Stimulated activated naive B cell treated with anti-CD40 and anti-IgM and Interleukin-4, amounts not matched to agents 10 μg/mL and 1 μg/mL and 100 μg/mL, for 72 hours (primary cell): ENCODE measurements around the gene KRT17.
A peak's percentile ranks its signal among the peaks of the same experiment; 100 is the strongest.
"Not testable (repeated sequence)": the region's sequence is repeated elsewhere in the genome, so short reads cannot be mapped to it uniquely, and the experiment has no call there.

ENCODE experiments used
- ATAC-seq, 2 donors: fragments of 150-1000 bp; cut with Tn5 transposase; replicated peaks; 2 replicates each; pipeline ENCODE4 v1.10.0; 2021; ENCODE audit warnings: moderate library complexity in 1 of 2
- DNase-seq: peaks from one replicate; pipeline ENCODE4 v3.0.0; 2021
- H3K27ac Mint-ChIP-seq: one replicate; pipeline ENCODE4 v1.8.0; 2022; ENCODE audit warnings: mild to moderate bottlenecking, mixed read lengths
- H3K27me3 Mint-ChIP-seq, 2 donors: one replicate each; pipeline ENCODE4 v1.8.0; 2022; ENCODE audit warnings: mixed read lengths in 2 of 2
- H3K36me3 Mint-ChIP-seq, 2 donors: one replicate each; pipeline ENCODE4 v1.8.0; 2022; ENCODE audit warnings: mixed read lengths in 2 of 2, mild to moderate bottlenecking in 1 of 2
- H3K4me1 Mint-ChIP-seq, 2 donors: one replicate each; pipeline ENCODE4 v1.8.0; 2022; ENCODE audit warnings: mixed read lengths in 2 of 2, mild to moderate bottlenecking in 1 of 2
- H3K4me3 Mint-ChIP-seq, 2 donors: one replicate each; pipeline ENCODE4 v1.8.0; 2022; ENCODE audit warnings: mild to moderate bottlenecking in 2 of 2, mixed read lengths in 2 of 2, moderate library complexity in 1 of 2
- H3K9me3 Mint-ChIP-seq, 2 donors: one replicate each; pipeline ENCODE4 v1.8.0; 2022; ENCODE audit warnings: mixed read lengths in 2 of 2, mild to moderate bottlenecking in 1 of 2

The KRT17 gene

DNA sequence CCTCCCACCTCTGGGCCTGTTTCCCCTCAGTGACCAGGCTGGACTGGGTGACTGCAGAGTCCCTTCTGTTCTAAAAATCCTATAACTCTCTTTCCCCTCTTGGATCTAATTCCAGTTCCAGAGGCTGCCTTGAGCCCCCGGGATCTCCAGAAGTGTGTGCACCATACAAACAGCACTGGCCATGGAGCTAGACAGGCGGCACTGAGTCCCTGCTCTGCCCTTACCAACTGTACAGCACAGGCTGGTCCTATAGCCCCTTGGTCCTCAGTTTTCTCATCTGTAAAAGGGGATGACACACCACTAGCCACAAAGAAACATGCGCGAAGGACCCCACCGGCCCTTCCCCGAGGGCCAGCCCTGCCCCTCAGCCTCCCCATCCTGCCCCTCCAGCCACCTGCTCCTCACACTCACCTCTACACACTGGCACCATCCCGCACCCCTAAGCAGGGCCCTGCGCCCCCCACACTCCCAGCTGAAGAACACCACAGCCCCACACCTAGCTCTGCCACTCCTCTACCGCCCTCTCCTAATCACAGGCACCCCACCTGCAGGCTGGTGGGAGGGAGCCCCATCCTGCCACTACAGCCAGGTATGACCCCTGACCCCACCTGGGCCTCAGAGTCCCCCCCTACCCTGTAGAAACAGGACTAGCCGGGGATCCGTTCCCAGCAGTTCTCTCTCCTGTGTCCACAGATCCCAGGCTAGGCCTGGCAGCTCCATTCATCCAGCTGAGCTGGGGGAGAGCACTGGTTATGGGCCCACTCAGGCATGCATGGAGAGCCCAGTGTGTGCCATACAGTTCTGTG is 10.9 kb downstream of the KRT17 start:
- H3K4me1 Mint-ChIP-seq = no peaks in the 10 kb centered on the region
- H3K9me3 Mint-ChIP-seq = no peaks in the 10 kb centered on the region
- no peak overlapping the region for H3K4me3 Mint-ChIP-seq
- DNase-seq = no peak
- ATAC-seq = no peak
- H3K27ac Mint-ChIP-seq = no peak overlapping the region
- peaks cover 37 to 44% of the 10 kb centered on the region in 2 donors for H3K27me3 Mint-ChIP-seq
- H3K36me3 Mint-ChIP-seq = peaks cover 0 to 2% of the 10 kb centered on the region in 2 donors

DNA sequence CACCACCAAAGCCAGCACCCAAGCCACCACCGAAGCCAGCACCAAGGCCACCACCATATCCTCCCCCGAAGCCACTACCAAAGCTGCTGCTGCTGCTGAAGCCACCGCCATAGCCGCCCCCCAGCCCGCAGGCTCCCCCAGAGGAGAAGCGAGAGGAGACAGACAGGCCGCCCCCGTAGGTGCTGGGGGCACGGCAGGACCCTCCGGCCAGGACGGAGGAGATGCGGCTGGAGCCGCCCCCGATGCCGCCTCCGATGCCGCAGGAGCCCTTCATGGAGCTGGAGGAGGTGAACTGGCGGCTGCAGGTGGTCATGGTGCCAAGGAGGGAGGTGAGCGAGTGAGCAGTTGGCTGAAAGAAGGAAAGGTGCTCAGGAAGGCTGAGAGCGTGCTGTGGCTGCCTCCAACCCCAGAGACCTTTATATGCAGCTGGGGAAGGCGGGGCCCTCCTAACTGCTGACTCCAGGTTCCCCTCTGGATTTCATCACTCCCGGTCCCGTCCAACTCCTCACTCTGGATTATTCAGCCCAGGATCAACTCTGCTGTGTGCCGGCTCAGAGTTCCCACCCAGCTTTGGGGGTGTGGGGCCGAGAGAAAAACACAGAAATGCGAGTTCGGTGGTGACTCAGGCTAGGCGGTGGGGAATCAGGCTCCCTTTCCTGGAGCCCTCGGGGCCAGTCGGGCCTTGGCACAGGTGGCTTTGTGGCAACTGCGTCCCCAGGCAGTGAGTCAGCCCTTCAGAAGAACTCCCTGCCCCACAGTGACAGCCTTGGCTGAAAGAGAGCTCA is 11.8 kb downstream of the KRT17 start, which contains the start of gene KRT16:
KRT16 (minus strand) TSS at position 392 of the 785 bp plus-strand sequence; CDS start at position 313, 79 bp downstream.
- H3K27ac Mint-ChIP-seq, H3K36me3 Mint-ChIP-seq, H3K4me1 Mint-ChIP-seq, DNase-seq, ATAC-seq, H3K9me3 Mint-ChIP-seq, H3K4me3 Mint-ChIP-seq: not testable (repeated sequence)
- peaks cover 39 to 49% of the 10 kb centered on the region in 2 donors for H3K27me3 Mint-ChIP-seq

DNA sequence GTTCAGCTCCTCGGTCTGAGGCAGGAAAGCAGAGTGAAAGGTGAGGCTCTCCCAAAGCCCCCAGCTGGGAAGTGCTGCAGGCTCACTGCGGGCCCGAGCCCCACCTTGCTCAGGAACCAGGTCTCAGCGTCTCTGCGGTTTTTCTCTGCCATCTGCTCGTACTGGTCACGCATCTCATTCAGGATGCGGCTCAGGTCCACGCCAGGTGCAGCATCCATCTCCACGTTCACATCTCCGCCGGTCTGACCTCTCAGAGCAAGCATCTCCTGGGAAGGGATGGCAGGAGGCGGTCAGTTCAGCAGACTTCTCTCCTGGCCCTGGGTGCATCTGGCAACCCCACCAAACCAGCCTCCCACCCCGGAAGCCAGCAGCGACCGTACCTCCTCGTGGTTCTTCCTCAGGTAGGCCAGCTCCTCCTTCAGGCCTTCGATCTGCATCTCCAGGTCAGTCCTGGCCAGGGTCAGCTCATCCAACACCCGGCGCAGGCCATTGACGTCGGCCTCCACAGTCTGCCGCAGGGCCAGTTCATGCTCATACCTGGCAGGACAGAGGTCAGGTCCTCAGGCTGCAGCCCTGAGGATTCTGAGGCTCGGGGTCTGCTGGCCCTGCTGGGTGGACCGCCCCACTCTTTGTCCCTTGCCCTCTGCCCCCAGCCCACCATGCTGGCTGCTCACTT is 13.3 kb downstream of the KRT17 start:
- Mint-ChIP-seq H3K27ac (no peak overlapping the region), H3K9me3 (peaks cover 13 to 17% of the 10 kb centered on the region in 2 donors), H3K27me3 (peaks cover 52 to 56% of the 10 kb centered on the region in 2 donors), H3K4me3 (no peak overlapping the region), H3K4me1 (no peaks in the 10 kb centered on the region), H3K36me3 (peaks cover 10 to 11% of the 10 kb centered on the region in 2 donors)
- ATAC-seq = no peak
- DNase-seq = no peak

GRCh38 chr17:41610061-41610517 is 14.3 kb downstream of the KRT17 start:
- H3K4me3 Mint-ChIP-seq, DNase-seq, H3K27ac Mint-ChIP-seq, H3K4me1 Mint-ChIP-seq: not testable (repeated sequence)
- H3K36me3 Mint-ChIP-seq = peaks cover 10 to 13% of the 10 kb centered on the region in 2 donors
- ATAC-seq = peak in 1 of 2 donors; percentile 29
- peaks cover 49 to 53% of the 10 kb centered on the region in 2 donors for H3K27me3 Mint-ChIP-seq
- H3K9me3 Mint-ChIP-seq = peaks cover 17 to 21% of the 10 kb centered on the region in 2 donors

DNA sequence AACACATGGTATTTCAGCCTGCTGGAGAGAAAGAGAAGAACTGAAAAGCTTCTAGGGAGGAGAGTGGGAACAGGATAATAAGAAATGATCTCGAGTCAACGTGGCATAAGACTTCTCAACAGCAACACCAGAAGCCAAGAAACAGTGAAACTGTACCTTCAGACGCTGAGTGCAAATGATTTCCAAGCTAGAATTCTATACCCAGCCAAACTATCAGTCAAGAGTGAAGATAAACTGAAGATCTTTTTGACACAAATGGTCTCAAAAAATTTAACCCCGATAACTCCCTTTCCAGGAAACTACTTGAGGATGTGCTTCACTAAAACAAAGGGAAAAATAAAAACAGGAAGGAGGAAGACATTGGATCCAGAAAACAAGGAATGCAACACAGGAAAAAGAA is 17.4 kb downstream of the KRT17 start:
- H3K36me3 Mint-ChIP-seq = peaks cover 10 to 13% of the 10 kb centered on the region in 2 donors
- H3K4me3 Mint-ChIP-seq, H3K4me1 Mint-ChIP-seq, H3K27ac Mint-ChIP-seq, DNase-seq, ATAC-seq: not testable (repeated sequence)
- H3K27me3 Mint-ChIP-seq = peaks cover 48 to 61% of the 10 kb centered on the region in 2 donors
- peaks cover 17 to 21% of the 10 kb centered on the region in 2 donors for H3K9me3 Mint-ChIP-seq

GRCh38 chr17:41602524-41602923 is 21.9 kb downstream of the KRT17 start:
- Mint-ChIP-seq H3K4me3 (no peak overlapping the region), H3K27me3 (peaks cover 37 to 39% of the 10 kb centered on the region in 2 donors), H3K27ac (no peak overlapping the region), H3K4me1 (no peaks in the 10 kb centered on the region), H3K9me3 (peaks cover 22 to 26% of the 10 kb centered on the region in 2 donors), H3K36me3 (peaks cover 10 to 11% of the 10 kb centered on the region in 2 donors)
- no peak for DNase-seq
- ATAC-seq = no peak

DNA sequence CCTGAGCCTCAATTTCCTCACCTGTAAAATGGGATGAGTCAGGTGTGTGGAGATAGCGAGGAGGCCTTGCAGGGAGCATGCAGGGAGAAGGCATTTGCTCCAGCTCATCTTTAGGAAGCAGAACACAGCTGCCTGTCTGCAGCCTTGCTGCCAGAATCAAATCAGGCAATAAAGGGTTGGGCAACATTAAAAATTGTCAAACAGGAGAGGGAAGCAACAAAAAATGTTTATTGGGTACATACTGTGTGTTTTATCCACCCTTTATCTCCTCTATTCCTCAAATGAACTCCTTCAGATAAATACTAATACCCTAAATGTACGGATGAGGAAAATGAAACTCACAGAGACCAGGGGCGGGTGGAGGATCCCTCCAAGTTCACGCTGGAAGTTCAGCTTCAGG is 24.1 kb downstream of the KRT17 start:
- no peak overlapping the region for H3K27ac Mint-ChIP-seq
- no peaks in the 10 kb centered on the region for H3K36me3 Mint-ChIP-seq
- ATAC-seq (no peak), DNase-seq (no peak)
- peaks cover 25 to 36% of the 10 kb centered on the region in 2 donors for H3K27me3 Mint-ChIP-seq
- H3K9me3 Mint-ChIP-seq = peaks cover 7 to 8% of the 10 kb centered on the region in 2 donors
- H3K4me3 Mint-ChIP-seq = no peak overlapping the region
- H3K4me1 Mint-ChIP-seq = no peaks in the 10 kb centered on the region

GRCh38 chr17:41599680-41600079 is 24.7 kb downstream of the KRT17 start:
- ATAC-seq = no peak
- Mint-ChIP-seq H3K36me3 (no peaks in the 10 kb centered on the region), H3K27ac (no peak overlapping the region), H3K4me3 (no peak overlapping the region), H3K4me1 (no peaks in the 10 kb centered on the region), H3K27me3 (peaks cover 29 to 35% of the 10 kb centered on the region in 2 donors), H3K9me3 (peaks cover 7 to 8% of the 10 kb centered on the region in 2 donors)
- DNase-seq = no peak

- no peak overlapping the region for H3K27ac Mint-ChIP-seq
- DNase-seq = no peak
- no peaks in the 10 kb centered on the region for H3K36me3 Mint-ChIP-seq
- ATAC-seq = no peak
- peaks cover 28 to 40% of the 10 kb centered on the region in 2 donors for H3K27me3 Mint-ChIP-seq
- peaks cover 7 to 8% of the 10 kb centered on the region in 2 donors for H3K9me3 Mint-ChIP-seq
- H3K4me1 Mint-ChIP-seq = no peaks in the 10 kb centered on the region
- no peak overlapping the region for H3K4me3 Mint-ChIP-seq
These were observed 28.8 kb downstream of the KRT17 start for GRCh38 chr17:41595585-41595984.

DNA sequence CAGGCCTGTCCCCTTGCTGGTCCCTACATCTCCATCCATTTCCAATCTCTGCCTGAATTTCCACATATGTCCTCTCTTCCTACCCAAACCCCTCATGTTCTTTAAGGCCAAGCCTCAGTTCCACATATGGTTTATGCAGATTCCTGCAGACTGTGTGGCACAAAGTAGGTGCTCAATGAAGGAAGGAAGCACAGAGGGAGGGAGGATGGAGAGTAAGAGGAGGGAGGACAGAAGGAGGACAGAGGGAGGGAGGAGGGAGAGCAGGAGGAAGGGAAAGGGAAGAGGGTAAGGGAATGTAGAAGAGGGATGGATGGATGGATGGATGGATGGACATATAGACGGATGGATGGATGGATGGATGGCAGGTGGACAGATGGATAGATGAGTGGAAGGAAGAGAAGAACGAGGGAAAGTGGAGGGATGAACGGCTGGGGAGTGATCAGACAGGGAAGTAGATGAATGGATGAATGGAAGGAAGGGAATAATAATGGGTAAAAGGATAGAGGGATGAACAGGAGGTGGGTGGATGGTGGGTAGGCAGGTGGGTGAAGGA is 29.9 kb downstream of the KRT17 start:
- no peak for ATAC-seq
- H3K4me3 Mint-ChIP-seq = no peak overlapping the region
- peaks cover 25 to 46% of the 10 kb centered on the region in 2 donors for H3K27me3 Mint-ChIP-seq
- no peaks in the 10 kb centered on the region for H3K4me1 Mint-ChIP-seq
- H3K9me3 Mint-ChIP-seq = peaks cover 7 to 8% of the 10 kb centered on the region in 2 donors
- no peak overlapping the region for H3K27ac Mint-ChIP-seq
- no peak for DNase-seq
- no peaks in the 10 kb centered on the region for H3K36me3 Mint-ChIP-seq

DNA sequence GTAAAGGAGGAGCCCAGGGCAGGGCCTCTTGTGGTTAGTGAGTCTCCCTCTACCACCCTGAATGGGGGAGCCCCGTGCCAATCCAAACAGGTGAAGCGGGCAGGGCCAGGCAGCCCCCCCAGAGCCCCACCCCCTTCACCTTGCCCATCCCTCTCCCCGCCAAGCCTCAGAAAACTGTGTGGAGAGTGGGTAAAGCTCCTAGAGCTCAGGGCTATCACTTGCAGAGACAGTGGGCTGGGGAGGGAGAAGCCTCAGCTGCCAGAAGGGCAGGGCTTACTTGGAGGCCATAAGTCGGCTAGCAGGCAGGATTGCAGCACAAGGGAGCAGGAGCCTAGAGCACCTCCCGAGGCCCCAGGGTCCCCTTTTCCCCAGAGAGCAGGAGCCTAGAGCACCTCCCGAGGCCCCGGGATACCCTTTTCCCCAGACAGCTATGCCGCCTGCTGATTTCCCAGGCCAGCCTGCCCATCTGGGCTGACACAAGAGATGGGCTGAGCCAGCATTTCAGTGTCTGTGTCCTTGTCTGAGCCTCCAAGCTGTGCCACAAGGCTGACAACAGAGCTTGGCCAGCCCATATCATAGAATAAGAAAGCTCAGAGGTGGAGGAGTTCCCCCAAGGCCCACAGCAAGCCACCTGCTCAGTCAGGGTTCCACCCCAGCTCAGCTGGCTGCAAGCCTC is 30.9 kb downstream of the KRT17 start:
- H3K27ac Mint-ChIP-seq = no peak overlapping the region
- no peak for DNase-seq
- H3K9me3 Mint-ChIP-seq = peaks cover 2 to 3% of the 10 kb centered on the region in 2 donors
- no peak overlapping the region for H3K4me3 Mint-ChIP-seq
- H3K4me1 Mint-ChIP-seq = no peaks in the 10 kb centered on the region
- ATAC-seq = no peak
- H3K27me3 Mint-ChIP-seq = peaks cover 30 to 46% of the 10 kb centered on the region in 2 donors
- H3K36me3 Mint-ChIP-seq = no peaks in the 10 kb centered on the region

DNA sequence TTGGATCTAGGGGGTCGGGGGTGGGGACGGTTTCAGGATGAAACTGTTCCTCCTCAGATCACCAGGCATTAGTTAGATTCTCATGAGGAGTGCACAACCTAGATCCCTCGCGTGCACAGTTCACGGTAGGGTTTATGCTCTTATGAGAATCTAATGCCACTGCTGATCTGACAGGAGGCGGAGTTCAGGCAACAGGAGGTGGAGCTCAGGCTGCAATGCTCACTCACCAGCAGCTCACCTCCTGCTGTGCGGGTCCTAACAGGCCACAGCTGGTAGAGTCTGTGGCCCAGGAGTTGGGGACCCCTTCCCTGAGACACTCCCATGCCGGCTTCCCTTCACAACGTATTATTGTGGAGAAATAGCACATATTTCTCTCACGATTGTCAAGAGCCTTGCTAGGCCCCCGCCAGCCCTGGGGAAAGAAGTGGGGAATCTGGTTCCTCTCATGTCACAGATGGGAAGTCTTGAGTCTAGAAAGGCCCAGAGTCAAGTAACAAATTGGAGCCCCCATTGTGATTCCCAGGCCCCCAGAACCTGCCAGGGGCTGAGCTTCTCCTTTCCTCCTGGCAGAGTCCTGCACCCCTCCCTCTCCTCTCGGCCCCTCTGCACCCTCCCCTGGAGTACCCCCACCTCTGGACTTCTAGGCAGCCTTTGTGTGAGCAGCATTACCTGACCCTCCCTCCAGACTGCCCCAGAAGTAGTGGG is 31.6 kb downstream of the KRT17 start:
- DNase-seq (no peak), ATAC-seq (no peak)
- Mint-ChIP-seq H3K4me1 (no peaks in the 10 kb centered on the region), H3K27me3 (peaks cover 30 to 46% of the 10 kb centered on the region in 2 donors), H3K9me3 (peaks cover under 1% of the 10 kb centered on the region in 2 donors), H3K27ac (no peak overlapping the region), H3K36me3 (no peaks in the 10 kb centered on the region), H3K4me3 (no peak overlapping the region)

- peaks cover 26 to 33% of the 10 kb centered on the region in 2 donors for H3K27me3 Mint-ChIP-seq
- H3K4me3 Mint-ChIP-seq = no peak overlapping the region
- H3K27ac Mint-ChIP-seq = no peak overlapping the region
- no peak for DNase-seq
- H3K4me1 Mint-ChIP-seq = no peaks in the 10 kb centered on the region
- H3K9me3 Mint-ChIP-seq = no peaks in the 10 kb centered on the region
- H3K36me3 Mint-ChIP-seq = no peaks in the 10 kb centered on the region
- ATAC-seq = no peak
These were observed 35.1 kb downstream of the KRT17 start for GRCh38 chr17:41589301-41589700.
